K562 (cell line): ENCODE measurements around the gene KLHL22. TPM values are rescaled to one million over a fixed set of nuclear protein-coding genes. Genes with fewer than 3 reads are reported as not detected.
A peak's percentile ranks its signal among the peaks of the same experiment; 100 is the strongest.

ENCODE experiments used
- BRF2 ChIP-seq: IDR thresholded peaks from 3 replicates; pipeline ENCODE4 v1.6.1; 2011; ENCODE audit warnings: borderline replicate concordance, mild to moderate bottlenecking; ENCODE audit not compliant: insufficient read length, insufficient read depth
- CREBBP ChIP-seq: IDR thresholded peaks from one replicate; pipeline ENCODE4 v1.6.1; 2012; ENCODE audit warnings: low read depth, mild to moderate bottlenecking, control low read depth, inconsistent platforms, low read length
- CTBP1 ChIP-seq: fragments of 450-650 bp; IDR thresholded peaks from 2 replicates; pipeline ENCODE4 v1.6.1; 2016; ENCODE audit warnings: borderline replicate concordance
- EP300 ChIP-seq: IDR thresholded peaks from 2 replicates; pipeline ENCODE4 v1.6.1; 2012; ENCODE audit warnings: low read length, improper control_type of control experiment
- ETV1 ChIP-seq: fragments of 450-650 bp; conservative IDR thresholded peaks from 2 replicates; pipeline ENCODE4 v1.6.1; 2016; ENCODE audit warnings: missing genetic modification characterization, control low read depth, low read depth, missing compliant biosample characterization
- GTF2A2 ChIP-seq: IDR thresholded peaks from 2 replicates; pipeline ENCODE4 v1.6.1; 2016; ENCODE audit warnings: mild to moderate bottlenecking, missing genetic modification characterization, missing compliant biosample characterization
- KAT8 ChIP-seq: fragments of 450-650 bp; IDR thresholded peaks from 2 replicates; pipeline ENCODE4 v1.6.1; 2016; ENCODE audit warnings: low read depth, mild to moderate bottlenecking
- KDM4B ChIP-seq, 2 experiments: fragments of 450-650 bp in 1 of 2; sonication (generic) in 1 of 2; IDR thresholded peaks; 2 replicates each; pipeline ENCODE4 v1.6.1; 2016 to 2017; ENCODE audit warnings: borderline replicate concordance in 2 of 2, antibody characterized with exemption in 1 of 2, low read depth in 1 of 2, mild to moderate bottlenecking in 1 of 2
- MEIS2 ChIP-seq: fragments of 450-650 bp; IDR thresholded peaks from 2 replicates; pipeline ENCODE4 v1.6.1; 2014; ENCODE audit warnings: mild to moderate bottlenecking; ENCODE audit not compliant: partially characterized antibody
- MTA2 ChIP-seq: fragments of 450-650 bp; IDR thresholded peaks from 2 replicates; pipeline ENCODE4 v1.6.1; 2016; ENCODE audit warnings: low read depth
- MTA3 ChIP-seq: fragments of 450-650 bp; formaldehyde crosslinking; IDR thresholded peaks from 2 replicates; pipeline ENCODE4 v1.6.1; 2017; ENCODE audit warnings: mild to moderate bottlenecking, borderline replicate concordance
- NR0B1 ChIP-seq: fragments of 450-650 bp; IDR thresholded peaks from one replicate; pipeline ENCODE4 v1.6.1; 2018; ENCODE audit warnings: mild to moderate bottlenecking, moderate library complexity; ENCODE audit not compliant: partially characterized antibody
- NRF1 ChIP-seq, 2 experiments: fragments of 450-650 bp; IDR thresholded peaks in 1 of 2; conservative IDR thresholded peaks in 1 of 2; 2 replicates each; pipeline ENCODE4 v1.6.1; 2014; ENCODE audit warnings: mild to moderate bottlenecking in 2 of 2
- PPARD ChIP-seq: fragments of 250-450 bp; sonication (Bioruptor Pico); IDR thresholded peaks from 2 replicates; pipeline ENCODE4 v1.8.0; 2022; ENCODE audit warnings: inconsistent platforms, mild to moderate bottlenecking, moderate library complexity
- RB1 ChIP-seq: fragments of 450-650 bp; IDR thresholded peaks from 2 replicates; pipeline ENCODE4 v1.6.1; 2017; ENCODE audit warnings: low read depth, mild to moderate bottlenecking
- SMC3 ChIP-seq: conservative IDR thresholded peaks from 2 replicates; pipeline ENCODE4 v1.6.1; 2011; ENCODE audit warnings: low read depth, low read length, improper control_type of control experiment; ENCODE audit not compliant: insufficient read depth
- TFE3 ChIP-seq: fragments of 450-650 bp; formaldehyde crosslinking; IDR thresholded peaks from 2 replicates; pipeline ENCODE4 v1.4.0; 2020; ENCODE audit warnings: mild to moderate bottlenecking, mixed read lengths
- TGIF2 ChIP-seq: sonication (generic); formaldehyde crosslinking; IDR thresholded peaks from 2 replicates; pipeline ENCODE4 v1.8.1; 2022; ENCODE audit warnings: mild to moderate bottlenecking, missing genetic modification reagents, moderate library complexity
- ZC3H8 ChIP-seq: fragments of 450-650 bp; IDR thresholded peaks from 2 replicates; pipeline ENCODE4 v1.6.1; 2017
- ZNF212 ChIP-seq: fragments of 450-650 bp; formaldehyde crosslinking; IDR thresholded peaks from 2 replicates; pipeline ENCODE4 v1.4.0; 2020; ENCODE audit warnings: mild to moderate bottlenecking
- ZNF311 ChIP-seq: fragments of 250-450 bp; sonication (Bioruptor Pico); IDR thresholded peaks from 2 replicates; pipeline ENCODE4 v1.4.0; 2020; ENCODE audit warnings: mild to moderate bottlenecking, moderate library complexity
- ZNF354B ChIP-seq: fragments of 250-450 bp; sonication (Bioruptor Pico); IDR thresholded peaks from 2 replicates; pipeline ENCODE4 v1.4.0; 2020
- ZNF655 ChIP-seq: fragments of 250-450 bp; sonication (Bioruptor Pico); IDR thresholded peaks from 2 replicates; pipeline ENCODE4 v1.5.0; 2021
- ZNF668 ChIP-seq: fragments of 250-450 bp; sonication (Bioruptor Pico); IDR thresholded peaks from 2 replicates; pipeline ENCODE4 v1.8.0; 2022; ENCODE audit warnings: mild to moderate bottlenecking, inconsistent platforms
- polyA plus RNA-seq, 8 experiments: library from polyadenylated mRNA; depleted of rRNA in 4 of 8; stranded (reverse) in 5 of 8; unstranded in 3 of 8; fragments of >200 nt; fragmentation: Nextera tagmentation in 2 of 8; fragmentation: Illumina TruSeq in 1 of 8; extraction: Ambion mirVana in 2 of 8; extraction: Trizol in 1 of 8; gene quantifications; 2 replicates each; pipeline versions ENCODE4 v1.2.1 to v1.2.3, GENCODE V29; 2011 to 2014; ENCODE audit warnings: inconsistent platforms in 1 of 8, missing spikeins in 1 of 8
- total RNA-seq, 7 experiments: library from RNA; depleted of rRNA in 6 of 7; stranded (reverse); fragments of >200 nt in 6 of 7; fragmentation: Illumina TruSeq in 2 of 7; extraction: Trizol in 2 of 7; gene quantifications; 2 replicates each; pipeline versions ENCODE4 v1.2.1 to v1.2.3, GENCODE V29; 2011 to 2021; ENCODE audit warnings: low replicate concordance in 1 of 7

KLHL22 gene
- total and polyA plus RNA-seq, 9 of the 15 experiments (the other 6 are each of a cell fraction or from before 2014, with no cell fraction given) = 1.3 to 25.6 (median 15.2) TPM

- no peak for TF ChIP-seq KDM4B (IDR thresholded peaks at IDR 0.05; ENCODE audit: borderline replicate concordance in 2 of 2, low read depth in 1 of 2)
- TF ChIP-seq ZNF212 (CRISPR knock-in tag) = no peak
- no peak for TF ChIP-seq ZC3H8
- TF ChIP-seq RB1 = 0 out of 2 replicates have a peak, but pooled peaks have one; percentile 29
- TF ChIP-seq NRF1 (conservative IDR thresholded peaks at IDR 0.05 in 1 of 2, IDR thresholded peaks at IDR 0.05 in 1 of 2) = no peak
- TF ChIP-seq PPARD (CRISPR knock-in tag) = peak; percentile 57; the same call in 1 of the 2 replicates
- TF ChIP-seq ETV1 (tag) = no peak
- no peak for TF ChIP-seq ZNF668 (CRISPR knock-in tag)
- TF ChIP-seq CTBP1 = no peak
- TF ChIP-seq CREBBP = no peak
- TF ChIP-seq MTA3 = no peak
- TF ChIP-seq ZNF354B (CRISPR knock-in tag) = no peak
- no peak for TF ChIP-seq ZNF655 (CRISPR knock-in tag)
- no peak for TF ChIP-seq TFE3 (CRISPR knock-in tag)
- no peak for TF ChIP-seq EP300
- no peak for TF ChIP-seq MTA2
- no peak for TF ChIP-seq ZNF311 (CRISPR knock-in tag)
- no peak for TF ChIP-seq NR0B1
- TF ChIP-seq TGIF2 (CRISPR knock-in tag) = no peak
- TF ChIP-seq MEIS2 = no peak
- no peak for TF ChIP-seq KAT8
- no peak for TF ChIP-seq GTF2A2 (tag)
- no peak for TF ChIP-seq BRF2
- TF ChIP-seq SMC3 = 0 out of 2 replicates have a peak, but pooled peaks have one; percentile 2
Measured at GRCh38 chr22:20449819-20450550, 45.6 kb downstream of the KLHL22 start (continued).
